Measurements from ENCODE around the gene SCAND1. TPM values are rescaled to one million over a fixed set of nuclear protein-coding genes. Genes with fewer than 3 reads are reported as not detected.
"Not testable (repeated sequence)": the region's sequence is repeated elsewhere in the genome, so short reads cannot be mapped to it uniquely, and the experiment has no call there.

Gene SCAND1
- total RNA-seq, 1 donor from 2014 or later: 97.8 TPM

DNA sequence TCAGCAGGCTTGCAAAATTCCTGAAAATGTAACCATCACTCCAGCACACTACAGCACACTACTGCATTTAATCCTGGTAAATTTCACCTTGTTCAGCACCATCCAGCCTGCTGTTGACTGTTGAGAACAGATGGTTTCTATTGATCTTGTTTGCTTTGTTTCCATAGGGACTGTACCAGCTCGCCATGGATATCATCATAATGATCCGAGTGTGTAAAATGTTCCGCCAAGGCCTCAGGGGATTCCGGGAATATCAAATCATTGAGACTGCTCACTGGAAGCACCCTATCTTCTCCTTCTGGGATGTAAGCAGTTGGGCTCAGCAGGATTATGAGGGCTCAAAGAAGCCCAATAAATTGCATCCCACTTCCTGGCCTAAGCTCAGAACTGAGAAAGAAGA is 18.2 kb upstream of the SCAND1 start:
- TF ChIP-seq, protein P1, sequence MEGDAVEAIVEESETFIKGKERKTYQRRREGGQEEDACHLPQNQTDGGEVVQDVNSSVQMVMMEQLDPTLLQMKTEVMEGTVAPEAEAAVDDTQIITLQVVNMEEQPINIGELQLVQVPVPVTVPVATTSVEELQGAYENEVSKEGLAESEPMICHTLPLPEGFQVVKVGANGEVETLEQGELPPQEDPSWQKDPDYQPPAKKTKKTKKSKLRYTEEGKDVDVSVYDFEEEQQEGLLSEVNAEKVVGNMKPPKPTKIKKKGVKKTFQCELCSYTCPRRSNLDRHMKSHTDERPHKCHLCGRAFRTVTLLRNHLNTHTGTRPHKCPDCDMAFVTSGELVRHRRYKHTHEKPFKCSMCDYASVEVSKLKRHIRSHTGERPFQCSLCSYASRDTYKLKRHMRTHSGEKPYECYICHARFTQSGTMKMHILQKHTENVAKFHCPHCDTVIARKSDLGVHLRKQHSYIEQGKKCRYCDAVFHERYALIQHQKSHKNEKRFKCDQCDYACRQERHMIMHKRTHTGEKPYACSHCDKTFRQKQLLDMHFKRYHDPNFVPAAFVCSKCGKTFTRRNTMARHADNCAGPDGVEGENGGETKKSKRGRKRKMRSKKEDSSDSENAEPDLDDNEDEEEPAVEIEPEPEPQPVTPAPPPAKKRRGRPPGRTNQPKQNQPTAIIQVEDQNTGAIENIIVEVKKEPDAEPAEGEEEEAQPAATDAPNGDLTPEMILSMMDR (IDR thresholded peaks at IDR 0.05; ENCODE audit: partially characterized antibody, unreplicated experiment): no peak
- H3K4me3 Mint-ChIP-seq (ENCODE audit: unreplicated experiment): peak overlapping the region; percentile 74
- H3K4me1 Mint-ChIP-seq (ENCODE audit: low read depth, unreplicated experiment): peaks cover 13% of the 10 kb centered on the region
- DNase-seq: peak; percentile 36
- H3K27me3 Mint-ChIP-seq (ENCODE audit: unreplicated experiment): peaks cover 9% of the 10 kb centered on the region
- H3K9me3 Mint-ChIP-seq (ENCODE audit: unreplicated experiment): peaks cover 9% of the 10 kb centered on the region
- H3K36me3 Mint-ChIP-seq (ENCODE audit: unreplicated experiment): peaks cover 6% of the 10 kb centered on the region
- peak overlapping the region; percentile 98 for H3K27ac Mint-ChIP-seq (ENCODE audit: unreplicated experiment)

DNA sequence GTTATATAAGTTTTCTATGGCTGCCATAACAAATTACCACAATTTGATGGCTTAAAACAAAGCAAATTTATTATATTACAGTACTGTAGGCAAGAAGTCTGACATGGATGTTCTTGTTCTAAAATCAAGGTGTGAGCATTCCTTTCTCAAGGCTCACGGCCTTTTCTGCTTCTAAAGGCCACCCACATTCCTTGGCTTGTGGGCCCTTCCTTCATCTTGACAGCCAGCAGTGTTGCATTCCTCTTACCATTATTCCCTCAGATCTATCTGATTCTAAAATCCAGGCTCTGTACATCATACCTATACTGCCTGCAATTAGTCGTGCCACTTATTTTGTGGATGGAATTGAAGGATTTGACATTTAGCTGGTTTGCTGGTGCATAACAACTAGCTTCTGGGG is 17.7 kb upstream of the SCAND1 start:
- peaks cover 9% of the 10 kb centered on the region for H3K27me3 Mint-ChIP-seq (ENCODE audit: unreplicated experiment)
- H3K27ac Mint-ChIP-seq (ENCODE audit: unreplicated experiment): peak overlapping the region; percentile 98
- no peak for DNase-seq

DNA sequence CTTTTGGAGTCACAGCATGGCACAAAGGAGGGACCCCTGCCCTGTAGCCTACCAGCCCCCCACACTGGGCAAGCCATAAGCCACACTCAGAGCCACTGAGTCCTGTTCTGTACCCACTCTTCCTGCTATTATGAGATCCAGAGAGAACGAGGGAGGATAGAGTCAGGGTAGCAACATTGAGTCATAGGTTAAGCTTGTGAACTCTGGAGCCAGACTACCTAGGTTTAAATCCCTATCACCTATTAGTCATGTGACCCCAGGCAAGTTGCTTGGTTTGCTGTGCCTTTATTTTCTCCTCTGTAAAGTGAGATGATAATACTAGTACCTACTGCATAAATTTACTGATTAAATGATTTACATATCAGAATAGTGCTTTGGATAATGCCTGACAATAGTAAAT is 14.6 kb upstream of the SCAND1 start:
- no peak overlapping the region for H3K27ac Mint-ChIP-seq (ENCODE audit: unreplicated experiment)
- TF ChIP-seq, protein P1 (IDR thresholded peaks at IDR 0.05; ENCODE audit: partially characterized antibody, unreplicated experiment): no peak
- peaks cover 9% of the 10 kb centered on the region for H3K4me1 Mint-ChIP-seq (ENCODE audit: low read depth, unreplicated experiment)
- peaks cover 9% of the 10 kb centered on the region for H3K27me3 Mint-ChIP-seq (ENCODE audit: unreplicated experiment)
- peaks cover 9% of the 10 kb centered on the region for H3K9me3 Mint-ChIP-seq (ENCODE audit: unreplicated experiment)
- no peak for DNase-seq
- peaks cover 6% of the 10 kb centered on the region for H3K36me3 Mint-ChIP-seq (ENCODE audit: unreplicated experiment)
- H3K4me3 Mint-ChIP-seq (ENCODE audit: unreplicated experiment): no peak overlapping the region

More for the DNA sequence above, 17.7 kb upstream of the SCAND1 start:
- H3K9me3 Mint-ChIP-seq (ENCODE audit: unreplicated experiment): peaks cover 9% of the 10 kb centered on the region
- H3K36me3 Mint-ChIP-seq (ENCODE audit: unreplicated experiment): peaks cover 6% of the 10 kb centered on the region
- peak overlapping the region; percentile 74 for H3K4me3 Mint-ChIP-seq (ENCODE audit: unreplicated experiment)
- H3K4me1 Mint-ChIP-seq (ENCODE audit: low read depth, unreplicated experiment): peaks cover 13% of the 10 kb centered on the region
- TF ChIP-seq, protein P1 (IDR thresholded peaks at IDR 0.05; ENCODE audit: partially characterized antibody, unreplicated experiment): no peak

DNA sequence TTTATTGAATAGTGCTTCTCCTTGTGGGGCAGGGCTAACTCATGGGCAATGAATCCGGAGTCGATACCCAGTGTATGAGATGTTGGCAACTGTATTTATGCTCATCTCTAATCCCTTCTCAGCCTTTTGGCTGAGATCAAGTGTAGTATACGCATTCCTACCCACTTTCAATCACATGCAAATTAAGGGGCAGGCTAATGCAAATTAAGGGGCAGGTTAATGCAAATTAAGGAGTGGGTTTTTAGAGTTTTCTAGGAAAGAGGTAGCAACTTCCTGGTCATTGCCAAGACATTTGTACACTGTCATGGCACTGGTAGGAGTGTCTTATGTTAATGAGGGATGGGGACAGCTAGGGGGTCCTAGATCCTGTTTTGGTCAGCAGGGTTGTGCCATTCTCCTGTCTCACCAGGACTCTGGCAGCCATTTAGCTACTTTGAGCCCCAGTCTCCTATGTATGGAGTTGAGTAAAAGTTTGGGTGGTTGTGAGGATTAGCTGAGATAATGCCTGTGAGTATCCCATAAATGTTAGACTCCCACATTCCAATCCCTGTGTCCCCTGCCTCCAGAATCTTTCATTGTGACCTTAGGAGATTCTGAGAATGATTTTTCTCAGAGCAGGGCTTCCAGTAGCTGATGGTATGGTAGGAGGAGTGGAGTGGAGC is 13.8 kb upstream of the SCAND1 start, which contains the start of gene CNBD2:
CNBD2 (plus strand) TSS at position 612 of the 662 bp plus-strand sequence. CDS start 173 bp downstream, outside the sequence.
- Mint-ChIP-seq H3K4me3 (ENCODE audit: unreplicated experiment) (no peak within 1 kb of the TSS), H3K36me3 (ENCODE audit: unreplicated experiment) (peaks cover 6% of the 10 kb centered on the region), H3K27ac (ENCODE audit: unreplicated experiment) (no peak within 1 kb of the TSS), H3K27me3 (ENCODE audit: unreplicated experiment) (peaks cover 9% of the 10 kb centered on the region), H3K4me1 (ENCODE audit: low read depth, unreplicated experiment) (peaks cover 9% of the 10 kb centered on the region), H3K9me3 (ENCODE audit: unreplicated experiment) (peaks cover 9% of the 10 kb centered on the region)
- TF ChIP-seq, protein P1 (IDR thresholded peaks at IDR 0.05; ENCODE audit: partially characterized antibody, unreplicated experiment): no peak
- no peak for DNase-seq

DNA sequence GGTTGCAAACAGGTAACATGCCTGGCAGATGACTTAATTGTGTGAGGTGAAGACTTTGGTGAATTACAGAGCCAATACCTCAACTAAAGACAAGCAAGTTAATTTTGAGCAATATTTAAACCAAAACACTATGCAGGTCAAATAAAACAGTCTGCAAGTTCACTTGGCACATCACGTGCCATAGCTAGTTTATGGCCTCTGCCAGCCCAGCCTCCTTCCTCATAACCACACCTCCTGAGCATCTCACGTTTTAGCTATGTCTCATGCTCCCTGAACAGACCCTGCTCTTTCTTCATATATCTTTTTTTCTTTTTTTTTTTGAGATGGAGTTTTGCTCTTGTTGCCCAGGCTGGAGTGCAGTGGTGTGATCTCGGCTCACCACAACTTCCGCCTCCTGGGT is 9.6 kb upstream of the SCAND1 start:
- no peaks in the 10 kb centered on the region for H3K4me1 Mint-ChIP-seq (ENCODE audit: low read depth, unreplicated experiment)
- no peak for DNase-seq
- H3K27ac Mint-ChIP-seq (ENCODE audit: unreplicated experiment): no peak overlapping the region
- no peaks in the 10 kb centered on the region for H3K27me3 Mint-ChIP-seq (ENCODE audit: unreplicated experiment)
- peaks cover 6% of the 10 kb centered on the region for H3K36me3 Mint-ChIP-seq (ENCODE audit: unreplicated experiment)
- no peaks in the 10 kb centered on the region for H3K9me3 Mint-ChIP-seq (ENCODE audit: unreplicated experiment)
- H3K4me3 Mint-ChIP-seq (ENCODE audit: unreplicated experiment): no peak overlapping the region
- TF ChIP-seq, protein P1 (IDR thresholded peaks at IDR 0.05; ENCODE audit: partially characterized antibody, unreplicated experiment): no peak

DNA sequence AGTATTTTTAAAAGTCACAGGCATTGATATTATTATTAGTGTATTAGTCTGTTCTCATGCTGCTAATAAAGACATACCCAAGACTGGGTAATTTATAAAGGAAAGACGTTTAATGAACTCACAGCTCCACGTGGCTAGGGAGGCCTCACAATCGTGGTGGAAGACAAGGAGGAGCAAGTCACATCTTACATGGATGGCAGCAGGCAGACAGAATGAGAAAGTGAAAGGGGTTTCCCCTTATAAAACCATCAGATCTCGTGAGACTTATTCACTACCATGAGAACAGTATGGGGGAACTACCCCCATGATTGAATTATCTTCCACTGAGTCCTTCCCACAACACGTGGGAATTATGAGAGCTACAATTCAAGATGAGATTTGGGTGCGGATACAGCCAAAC is 5.0 kb upstream of the SCAND1 start:
- H3K27ac Mint-ChIP-seq (ENCODE audit: unreplicated experiment); H3K9me3 Mint-ChIP-seq (ENCODE audit: unreplicated experiment); H3K27me3 Mint-ChIP-seq (ENCODE audit: unreplicated experiment); DNase-seq; H3K4me3 Mint-ChIP-seq (ENCODE audit: unreplicated experiment); H3K36me3 Mint-ChIP-seq (ENCODE audit: unreplicated experiment); H3K4me1 Mint-ChIP-seq (ENCODE audit: low read depth, unreplicated experiment): not testable (repeated sequence)

Data from glutamatergic neuron (in vitro differentiated cells).